ENCODE results near the gene CLEC20A. TPM values are rescaled to one million over a fixed set of nuclear protein-coding genes. Genes with fewer than 3 reads are reported as not detected.

Gene CLEC20A
- total RNA-seq, 2 donors from 2014 or later = not detected

- Histone ChIP-seq H3K27me3 (no peaks in the 10 kb centered on the region), H3K4me3 (no peak overlapping the region), H3K36me3 (replicated peaks in 1 of 2; ENCODE audit: insufficient read depth in 1 of 2, low read depth in 2 of 2) (no peaks in the 10 kb centered on the region), H3K4me1 (peaks cover 17% of the 10 kb centered on the region), H3K27ac (no peak overlapping the region), H3K9me3 (no peaks in the 10 kb centered on the region)
- ATAC-seq (peak; percentile 6), DNase-seq (peak in 3 of 4 donors; percentile 26 to 40 (median 27))
- intact Hi-C loops (cut with DNase I) = no loop called here
- 0 to 49% methylated on average over 4 to 10 of the region's 10 CpGs for WGBS, 2 donors
- no peak for TF ChIP-seq CTCF (IDR thresholded peaks at IDR 0.05)
- TF ChIP-seq POLR2A (IDR thresholded peaks at IDR 0.05) = no peak
These were observed 35.1 kb upstream of the CLEC20A start for GRCh38 chr1:178531887-178532286.

GRCh38 chr1:178530502-178530901 is 33.7 kb upstream of the CLEC20A start:
- H3K36me3 ChIP-seq (replicated peaks in 1 of 2; ENCODE audit: insufficient read depth in 1 of 2, low read depth in 2 of 2) = no peaks in the 10 kb centered on the region
- peaks cover 9% of the 10 kb centered on the region for H3K4me1 ChIP-seq
- H3K4me3 ChIP-seq = no peak overlapping the region
- DNase-seq = no peak
- TF ChIP-seq POLR2A (IDR thresholded peaks at IDR 0.05) (no peak), CTCF (IDR thresholded peaks at IDR 0.05) (no peak)
- no peaks in the 10 kb centered on the region for H3K9me3 ChIP-seq
- intact Hi-C loops (cut with DNase I) = no loop called here
- H3K27ac ChIP-seq = no peak overlapping the region
- ATAC-seq = no peak
- WGBS, 2 donors = 77 to 78% methylated on average over 3 of the region's 3 CpGs
- H3K27me3 ChIP-seq = no peaks in the 10 kb centered on the region

- ATAC-seq = peak; percentile 35
- Histone ChIP-seq H3K4me3 (no peak overlapping the region), H3K9me3 (no peaks in the 10 kb centered on the region), H3K4me1 (peaks cover 9% of the 10 kb centered on the region), H3K36me3 (replicated peaks in 1 of 2; ENCODE audit: insufficient read depth in 1 of 2, low read depth in 2 of 2) (no peaks in the 10 kb centered on the region), H3K27me3 (no peaks in the 10 kb centered on the region), H3K27ac (no peak overlapping the region)
- peak in 2 of 4 donors; percentile 16 to 20 for DNase-seq
- no peak for TF ChIP-seq CTCF (IDR thresholded peaks at IDR 0.05)
- TF ChIP-seq POLR2A (IDR thresholded peaks at IDR 0.05) = no peak
- 46 to 52% methylated on average over 2 of the region's 2 CpGs for WGBS, 2 donors
- intact Hi-C loops (cut with DNase I) = no loop called here
These were observed 33.3 kb upstream of the CLEC20A start for GRCh38 chr1:178530037-178530402.

- ATAC-seq (no peak), DNase-seq (no peak)
- H3K36me3 ChIP-seq (replicated peaks in 1 of 2; ENCODE audit: insufficient read depth in 1 of 2, low read depth in 2 of 2) = no peaks in the 10 kb centered on the region
- no peak overlapping the region for H3K27ac ChIP-seq
- H3K4me1 ChIP-seq = peaks cover 9% of the 10 kb centered on the region
- intact Hi-C loops (cut with DNase I) = no loop called here
- TF ChIP-seq CTCF (IDR thresholded peaks at IDR 0.05) (no peak), POLR2A (IDR thresholded peaks at IDR 0.05) (no peak)
- H3K4me3 ChIP-seq = no peak overlapping the region
- no peaks in the 10 kb centered on the region for H3K9me3 ChIP-seq
- no peaks in the 10 kb centered on the region for H3K27me3 ChIP-seq
- WGBS, 2 donors = 64 to 74% methylated on average over 8 of the region's 8 CpGs
These were observed 32.7 kb upstream of the CLEC20A start for GRCh38 chr1:178529364-178530036.

- no peaks in the 10 kb centered on the region for H3K27me3 ChIP-seq
- no peak for TF ChIP-seq POLR2A (IDR thresholded peaks at IDR 0.05)
- no peak for TF ChIP-seq CTCF (IDR thresholded peaks at IDR 0.05)
- H3K36me3 ChIP-seq (replicated peaks in 1 of 2; ENCODE audit: insufficient read depth in 1 of 2, low read depth in 2 of 2) = no peaks in the 10 kb centered on the region
- ATAC-seq (no peak), DNase-seq (no peak)
- intact Hi-C loops (cut with DNase I) = no loop called here
- peaks cover 9% of the 10 kb centered on the region for H3K4me1 ChIP-seq
- H3K9me3 ChIP-seq = no peaks in the 10 kb centered on the region
- H3K27ac ChIP-seq = no peak overlapping the region
- WGBS, 2 donors = 75 to 78% methylated on average over 4 of the region's 4 CpGs
- no peak overlapping the region for H3K4me3 ChIP-seq
These were observed 32.2 kb upstream of the CLEC20A start for GRCh38 chr1:178528953-178529335.

Measured in body of pancreas (tissue), 4 donors.